SJCRH30 (cell line): ENCODE measurements around the gene GLYATL3. TPM values are rescaled to one million over a fixed set of nuclear protein-coding genes. Genes with fewer than 3 reads are reported as not detected.
"Not testable (repeated sequence)": the region's sequence is repeated elsewhere in the genome, so short reads cannot be mapped to it uniquely, and the experiment has no call there.

Experiments
- DNase-seq, 2 experiments: peaks; one replicate each; pipeline ENCODE4 v3.0.0-alpha.2; 2015 to 2020
- H3K27ac ChIP-seq: fragments of 250-450 bp; sonication (Bioruptor Pico); 2 replicates; pipeline ENCODE4 v1.5.1; 2020; ENCODE audit warnings: mild to moderate bottlenecking, moderate library complexity
- H3K27me3 ChIP-seq: fragments of 250-450 bp; sonication (Bioruptor Pico); 2 replicates; pipeline ENCODE4 v1.5.1; 2020; ENCODE audit warnings: mild to moderate bottlenecking, moderate library complexity
- H3K36me3 ChIP-seq: fragments of 250-450 bp; sonication (Bioruptor Pico); 2 replicates; pipeline ENCODE4 v1.5.1; 2020; ENCODE audit warnings: mild to moderate bottlenecking, moderate library complexity
- H3K4me1 ChIP-seq: fragments of 250-450 bp; sonication (Bioruptor Pico); 2 replicates; pipeline ENCODE4 v1.5.1; 2020; ENCODE audit warnings: mild to moderate bottlenecking, moderate library complexity
- H3K4me3 ChIP-seq: fragments of 250-450 bp; sonication (Bioruptor Pico); 2 replicates; pipeline ENCODE4 v1.5.1; 2020; ENCODE audit warnings: mild to moderate bottlenecking, moderate library complexity
- H3K9me3 ChIP-seq: fragments of 250-450 bp; sonication (Bioruptor Pico); replicated peaks from 2 replicates; pipeline ENCODE4 v1.5.1; 2020; ENCODE audit warnings: mild to moderate bottlenecking, moderate library complexity
- total RNA-seq: library from RNA; depleted of rRNA; stranded (reverse); fragments of >200 nt; shearing (Covaris generic); gene quantifications from 2 replicates; pipeline ENCODE4 v1.2.3, GENCODE V29; 2014; rRNA removed

Gene GLYATL3
- not detected in 2 replicates for total RNA-seq

DNA sequence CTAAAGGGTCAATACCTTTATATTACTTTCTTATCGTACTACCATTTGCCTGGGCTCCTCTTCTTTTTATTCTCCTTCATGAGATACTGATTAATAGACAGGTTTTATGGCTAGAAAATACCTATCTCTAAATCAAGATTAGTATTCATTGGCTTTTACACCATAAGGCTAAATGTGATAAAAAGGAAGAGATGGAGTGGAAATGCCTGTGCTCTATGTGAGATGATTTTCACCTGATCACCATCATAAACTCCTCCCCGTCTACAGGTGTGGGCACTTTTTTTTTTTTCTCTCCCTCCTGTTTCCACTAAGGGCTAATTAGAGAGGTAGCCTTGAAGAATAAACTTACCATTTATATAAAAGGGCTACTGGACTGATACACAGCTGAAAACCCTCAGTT is at the start of gene GLYATL3:
GLYATL3 (plus strand) TSS at position 301 of the 400 bp plus-strand sequence. CDS start 12,068 bp downstream, outside the sequence.
- no peak for DNase-seq
- peaks cover 13% of the 10 kb centered on the region for H3K4me1 ChIP-seq
- no peaks in the 10 kb centered on the region for H3K36me3 ChIP-seq
- H3K9me3 ChIP-seq, result no peaks in the 10 kb centered on the region
- H3K27ac ChIP-seq, result no peak within 1 kb of the TSS
- no peaks in the 10 kb centered on the region for H3K27me3 ChIP-seq
- no peak within 1 kb of the TSS for H3K4me3 ChIP-seq

DNA sequence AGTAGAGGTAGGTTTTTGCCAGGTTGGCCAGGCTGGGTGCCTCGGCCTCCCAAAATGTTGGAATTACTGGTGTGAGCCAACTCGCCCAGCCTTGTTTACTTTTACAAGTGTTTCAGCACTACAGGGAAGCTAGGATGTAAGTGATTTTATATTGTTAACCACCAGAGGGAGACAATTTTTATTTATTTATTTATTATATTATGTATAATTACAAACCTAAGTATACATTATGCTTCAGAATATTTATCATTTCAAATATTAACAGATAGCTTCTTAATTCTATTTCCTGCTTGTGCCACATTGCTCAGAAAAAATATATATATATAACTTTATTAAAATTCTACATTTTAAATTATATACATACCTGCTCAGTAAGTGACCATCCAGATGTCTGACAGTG is 46.5 kb upstream of the GLYATL3 start:
- no peaks in the 10 kb centered on the region for H3K9me3 ChIP-seq
- DNase-seq, result no peak
- no peak overlapping the region for H3K4me3 ChIP-seq
- H3K36me3 ChIP-seq, result no peaks in the 10 kb centered on the region; the same call in 1 of the 2 replicates
- H3K27ac ChIP-seq, result no peak overlapping the region
- H3K27me3 ChIP-seq, result no peaks in the 10 kb centered on the region
- no peaks in the 10 kb centered on the region for H3K4me1 ChIP-seq

DNA sequence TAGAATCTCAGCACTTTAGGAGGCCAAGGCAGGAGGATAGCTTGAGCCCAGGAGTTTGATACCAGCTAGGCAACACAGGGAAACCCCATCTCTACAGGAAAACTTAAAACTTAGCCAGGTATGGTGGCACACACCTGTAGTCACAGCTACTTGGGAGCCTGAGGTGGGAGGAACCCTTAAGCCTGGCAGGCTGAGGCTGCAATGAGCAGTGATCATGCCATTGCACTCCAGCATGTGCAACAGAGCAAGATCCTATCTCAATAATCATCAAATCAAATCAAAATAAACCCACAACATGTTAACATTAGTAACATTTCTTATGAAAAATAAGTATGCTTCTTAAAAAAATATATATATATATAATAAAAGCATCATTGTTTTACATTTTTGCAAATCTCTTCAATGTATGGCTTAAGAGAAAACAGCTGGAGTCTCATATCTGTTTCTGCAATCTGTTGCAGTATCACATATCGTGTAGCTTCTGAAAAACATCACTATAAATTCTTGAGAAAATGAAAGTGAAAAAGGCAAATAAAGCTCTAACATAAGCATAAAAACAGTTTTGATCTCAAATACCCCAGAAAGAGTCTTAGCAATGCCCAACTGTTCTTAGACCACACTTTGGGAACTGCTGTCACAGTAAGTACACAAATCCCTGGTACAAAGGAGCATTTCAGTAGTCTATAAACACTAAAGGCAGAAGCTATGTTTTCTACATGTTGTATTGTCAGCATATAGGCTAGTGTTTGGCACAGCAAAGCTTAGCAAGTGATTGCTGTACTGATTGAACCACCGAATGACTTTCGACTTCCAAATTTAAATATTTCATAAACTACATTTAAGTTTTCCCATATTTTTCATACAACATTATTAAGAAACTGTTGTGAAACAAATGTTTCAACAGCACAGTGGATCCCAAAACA is 44.7 kb upstream of the GLYATL3 start:
- Histone ChIP-seq H3K27me3 (no peaks in the 10 kb centered on the region), H3K4me3 (no peak overlapping the region), H3K27ac (no peak overlapping the region), H3K36me3 (no peaks in the 10 kb centered on the region; the same call in 1 of the 2 replicates), H3K9me3 (no peaks in the 10 kb centered on the region), H3K4me1 (no peaks in the 10 kb centered on the region)
- DNase-seq, result peak in 1 of 2 experiments; percentile 26

GRCh38 chr6:49457771-49458170 is 42.0 kb upstream of the GLYATL3 start:
- Histone ChIP-seq H3K27ac (no peak overlapping the region), H3K4me3 (no peak overlapping the region), H3K36me3 (no peaks in the 10 kb centered on the region; the same call in 1 of the 2 replicates), H3K4me1 (no peaks in the 10 kb centered on the region), H3K27me3 (no peaks in the 10 kb centered on the region), H3K9me3 (no peaks in the 10 kb centered on the region)
- no peak for DNase-seq

GRCh38 chr6:49462071-49462470 is 37.7 kb upstream of the GLYATL3 start:
- Histone ChIP-seq H3K36me3 (no peaks in the 10 kb centered on the region; the same call in 1 of the 2 replicates), H3K4me1 (no peaks in the 10 kb centered on the region), H3K4me3 (peak overlapping the region; percentile 69), H3K9me3 (no peaks in the 10 kb centered on the region), H3K27ac (no peak overlapping the region), H3K27me3 (no peaks in the 10 kb centered on the region)
- no peak for DNase-seq

DNA sequence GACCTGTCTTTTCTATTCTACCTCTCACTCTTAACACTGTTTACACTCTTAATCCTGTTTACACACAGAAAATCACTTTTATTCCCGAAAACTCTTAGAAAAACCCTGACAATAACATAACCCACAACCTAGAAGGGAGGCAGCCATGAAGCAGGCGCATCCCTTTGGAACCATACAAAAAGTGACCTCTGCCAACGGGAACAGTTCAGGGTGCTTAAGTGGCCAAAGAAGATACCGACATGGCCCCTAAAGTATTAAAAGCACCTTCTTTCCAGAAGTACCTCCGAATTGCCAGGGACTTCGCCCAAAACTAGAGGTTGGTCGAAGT is 37.2 kb upstream of the GLYATL3 start:
- H3K4me3 ChIP-seq, result peak overlapping the region; percentile 69
- H3K4me1 ChIP-seq, result no peaks in the 10 kb centered on the region
- peak overlapping the region; percentile 73 for H3K27ac ChIP-seq
- no peaks in the 10 kb centered on the region; the same call in 1 of the 2 replicates for H3K36me3 ChIP-seq
- no peaks in the 10 kb centered on the region for H3K27me3 ChIP-seq
- H3K9me3 ChIP-seq, result no peaks in the 10 kb centered on the region
- DNase-seq, result no peak

GRCh38 chr6:49462927-49463611 is 36.7 kb upstream of the GLYATL3 start, which contains the start of the genes CENPQ and MMUT:
Gene CENPQ (plus strand): TSS chr6:49463370. CDS start chr6:49470177, 6,807 bp downstream.
Gene MMUT (minus strand): TSS chr6:49463253. CDS start chr6:49459466, 3,787 bp downstream.
- Histone ChIP-seq H3K4me3 (peak within 1 kb of the TSS; percentile 69), H3K4me1 (no peaks in the 10 kb centered on the region), H3K9me3 (no peaks in the 10 kb centered on the region)

DNA sequence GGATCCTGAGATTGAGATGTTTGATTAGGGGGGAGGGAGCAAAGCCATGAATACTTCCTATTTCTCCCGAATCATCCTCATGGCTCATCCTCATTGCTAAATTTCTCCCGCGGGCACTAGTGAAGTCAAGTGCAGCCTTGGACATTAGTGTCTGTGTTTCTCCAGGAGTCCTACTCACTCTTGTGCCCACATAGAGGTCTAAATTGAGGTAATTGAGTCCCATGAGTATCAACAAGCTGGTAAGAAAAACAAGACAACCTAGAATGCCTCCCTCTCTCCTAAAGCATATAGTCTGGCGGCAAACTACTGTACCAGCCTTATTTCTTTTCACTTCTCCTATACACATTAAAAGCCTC is 36.1 kb upstream of the GLYATL3 start:
- H3K27ac ChIP-seq, result peak overlapping the region; percentile 73
- no peaks in the 10 kb centered on the region for H3K27me3 ChIP-seq
- no peak for DNase-seq
- no peaks in the 10 kb centered on the region for H3K4me1 ChIP-seq
- H3K4me3 ChIP-seq, result peak overlapping the region; percentile 69
- H3K36me3 ChIP-seq, result no peaks in the 10 kb centered on the region; the same call in 1 of the 2 replicates
- H3K9me3 ChIP-seq, result no peaks in the 10 kb centered on the region

More at GRCh38 chr6:49462927-49463611, 36.7 kb upstream of the GLYATL3 start, which contains the start of the genes CENPQ and MMUT:
- H3K36me3 ChIP-seq, result no peaks in the 10 kb centered on the region; the same call in 1 of the 2 replicates
- H3K27ac ChIP-seq, result peak within 1 kb of the TSS; percentile 73
- DNase-seq, result peak; percentile 89 to 92
- no peaks in the 10 kb centered on the region for H3K27me3 ChIP-seq

GRCh38 chr6:49464691-49465090 is 35.0 kb upstream of the GLYATL3 start:
- Histone ChIP-seq H3K36me3 (no peaks in the 10 kb centered on the region), H3K4me3 (no peak overlapping the region), H3K9me3 (no peaks in the 10 kb centered on the region), H3K27me3 (no peaks in the 10 kb centered on the region), H3K27ac (no peak overlapping the region), H3K4me1 (no peaks in the 10 kb centered on the region)
- no peak for DNase-seq

DNA sequence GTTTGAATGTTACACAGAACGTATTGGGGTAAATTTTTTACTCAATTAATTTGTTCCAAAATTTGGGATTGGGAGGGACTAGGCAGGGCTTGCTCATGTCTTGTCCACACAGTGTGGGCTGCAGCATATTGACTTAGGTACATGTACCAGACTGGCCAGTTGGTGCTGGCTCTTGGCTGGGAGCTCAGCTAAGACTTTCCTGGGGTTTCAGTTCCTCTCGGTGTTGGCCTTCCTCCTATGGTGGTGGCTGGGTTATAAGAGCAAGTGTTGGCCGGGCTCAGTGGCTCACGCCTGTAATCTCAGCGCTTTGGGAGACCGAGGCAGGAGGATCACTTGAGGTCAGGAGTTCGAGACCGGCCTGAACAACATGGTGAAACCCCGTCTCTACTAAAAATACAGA is 31.7 kb upstream of the GLYATL3 start:
- H3K36me3 ChIP-seq, result peaks cover 13% of the 10 kb centered on the region
- H3K4me3 ChIP-seq, result no peak overlapping the region
- no peak overlapping the region for H3K27ac ChIP-seq
- no peaks in the 10 kb centered on the region for H3K9me3 ChIP-seq
- H3K4me1 ChIP-seq, result no peaks in the 10 kb centered on the region
- no peak for DNase-seq
- no peaks in the 10 kb centered on the region for H3K27me3 ChIP-seq

- H3K9me3 ChIP-seq, DNase-seq, H3K4me3 ChIP-seq, H3K27ac ChIP-seq, H3K27me3 ChIP-seq, H3K4me1 ChIP-seq: not testable (repeated sequence)
- peaks cover 37% of the 10 kb centered on the region for H3K36me3 ChIP-seq
Measured at GRCh38 chr6:49476564-49476963, 23.2 kb upstream of the GLYATL3 start.

GRCh38 chr6:49479308-49479970 is 20.3 kb upstream of the GLYATL3 start:
- no peaks in the 10 kb centered on the region for H3K4me1 ChIP-seq
- H3K36me3 ChIP-seq, result peaks cover 23% of the 10 kb centered on the region
- H3K27me3 ChIP-seq, result no peaks in the 10 kb centered on the region
- no peaks in the 10 kb centered on the region for H3K9me3 ChIP-seq
- H3K4me3 ChIP-seq, result no peak overlapping the region
- no peak for DNase-seq
- no peak overlapping the region for H3K27ac ChIP-seq

DNA sequence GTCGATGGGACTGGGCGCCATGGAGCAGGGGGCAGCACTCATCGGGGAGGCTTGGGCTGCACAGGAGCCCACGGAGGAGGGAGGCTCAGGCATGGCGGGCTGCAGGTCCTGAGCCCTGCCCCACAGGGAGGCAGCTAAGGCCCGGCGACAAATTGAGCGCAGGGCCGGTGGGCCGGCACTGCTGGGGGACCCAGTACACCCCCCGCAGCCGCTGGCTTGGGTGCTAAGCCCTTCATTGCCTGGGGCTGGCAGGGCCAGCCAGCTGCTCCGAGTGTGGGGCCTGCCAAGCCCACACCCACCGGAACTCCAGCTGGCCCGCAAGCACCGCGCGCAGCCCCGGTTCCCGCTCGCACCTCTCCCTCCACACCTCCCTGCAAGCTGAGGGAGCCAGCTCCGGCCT is 17.9 kb upstream of the GLYATL3 start:
- not testable (repeated sequence) for H3K27ac ChIP-seq, H3K27me3 ChIP-seq, H3K9me3 ChIP-seq, H3K4me3 ChIP-seq, DNase-seq, H3K4me1 ChIP-seq
- peaks cover 23% of the 10 kb centered on the region for H3K36me3 ChIP-seq

GRCh38 chr6:49483380-49483779 is 16.3 kb upstream of the GLYATL3 start:
- not testable (repeated sequence) for H3K9me3 ChIP-seq, H3K4me3 ChIP-seq, H3K4me1 ChIP-seq, H3K27ac ChIP-seq, H3K27me3 ChIP-seq, DNase-seq
- peaks cover 19% of the 10 kb centered on the region for H3K36me3 ChIP-seq
